Omental fat pad (tissue), 4 donors: Measurements from ENCODE around the gene NRCAM. TPM values are rescaled to one million over a fixed set of nuclear protein-coding genes. Genes with fewer than 3 reads are reported as not detected.

Experiments
- ATAC-seq: fragments of 150-250 bp; one replicate; pipeline ENCODE4 v1.9.1; 2016; ENCODE audit warnings: mild to moderate bottlenecking, moderate library complexity; ENCODE audit not compliant: low FRiP score
- DNase-seq: peaks from one replicate; pipeline ENCODE4 v3.0.0-alpha.2; 2019; ENCODE audit warnings: low spot score
- total RNA-seq, 4 donors: library from RNA; depleted of rRNA; stranded (reverse); fragments of >200 nt; gene quantifications; one replicate each; pipeline ENCODE4 v1.1.0, GENCODE V29; 2016
- TF ChIP-seq, protein P1 (sequence below), 3 donors: fragments of 450-650 bp; IDR thresholded peaks; one replicate each; pipeline ENCODE4 v1.5.1; 2016 to 2017; ENCODE audit warnings: antibody characterized with exemption in 3 of 3, mild to moderate bottlenecking in 3 of 3, moderate library complexity in 2 of 3

The NRCAM gene
- total RNA-seq, 4 donors from 2014 or later, result 1.9 to 6.5 (median 4.6) TPM

DNA sequence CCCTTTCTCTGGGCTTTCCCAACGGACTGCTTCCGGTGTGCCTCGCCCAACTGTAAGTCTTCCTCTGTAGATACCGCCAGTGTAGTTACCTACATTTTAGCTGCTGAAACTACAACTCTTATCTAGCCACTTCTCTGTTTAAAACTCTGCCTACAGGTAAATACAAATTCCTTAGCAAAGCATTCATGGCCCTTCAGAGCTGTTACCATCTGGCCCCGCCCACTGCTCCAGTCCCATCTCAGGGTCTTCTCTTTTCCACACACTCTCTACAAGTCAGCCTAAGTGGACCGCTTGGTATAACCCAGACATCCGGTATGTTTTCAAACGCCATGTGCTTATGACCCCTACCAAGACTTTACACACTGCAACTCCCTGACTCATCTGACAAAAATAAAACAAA, 285.1 kb downstream of the NRCAM start:
- TF ChIP-seq, protein P1, sequence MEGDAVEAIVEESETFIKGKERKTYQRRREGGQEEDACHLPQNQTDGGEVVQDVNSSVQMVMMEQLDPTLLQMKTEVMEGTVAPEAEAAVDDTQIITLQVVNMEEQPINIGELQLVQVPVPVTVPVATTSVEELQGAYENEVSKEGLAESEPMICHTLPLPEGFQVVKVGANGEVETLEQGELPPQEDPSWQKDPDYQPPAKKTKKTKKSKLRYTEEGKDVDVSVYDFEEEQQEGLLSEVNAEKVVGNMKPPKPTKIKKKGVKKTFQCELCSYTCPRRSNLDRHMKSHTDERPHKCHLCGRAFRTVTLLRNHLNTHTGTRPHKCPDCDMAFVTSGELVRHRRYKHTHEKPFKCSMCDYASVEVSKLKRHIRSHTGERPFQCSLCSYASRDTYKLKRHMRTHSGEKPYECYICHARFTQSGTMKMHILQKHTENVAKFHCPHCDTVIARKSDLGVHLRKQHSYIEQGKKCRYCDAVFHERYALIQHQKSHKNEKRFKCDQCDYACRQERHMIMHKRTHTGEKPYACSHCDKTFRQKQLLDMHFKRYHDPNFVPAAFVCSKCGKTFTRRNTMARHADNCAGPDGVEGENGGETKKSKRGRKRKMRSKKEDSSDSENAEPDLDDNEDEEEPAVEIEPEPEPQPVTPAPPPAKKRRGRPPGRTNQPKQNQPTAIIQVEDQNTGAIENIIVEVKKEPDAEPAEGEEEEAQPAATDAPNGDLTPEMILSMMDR (IDR thresholded peaks at IDR 0.05), result no peak
- DNase-seq, result no peak
- ATAC-seq, result no peak

DNA sequence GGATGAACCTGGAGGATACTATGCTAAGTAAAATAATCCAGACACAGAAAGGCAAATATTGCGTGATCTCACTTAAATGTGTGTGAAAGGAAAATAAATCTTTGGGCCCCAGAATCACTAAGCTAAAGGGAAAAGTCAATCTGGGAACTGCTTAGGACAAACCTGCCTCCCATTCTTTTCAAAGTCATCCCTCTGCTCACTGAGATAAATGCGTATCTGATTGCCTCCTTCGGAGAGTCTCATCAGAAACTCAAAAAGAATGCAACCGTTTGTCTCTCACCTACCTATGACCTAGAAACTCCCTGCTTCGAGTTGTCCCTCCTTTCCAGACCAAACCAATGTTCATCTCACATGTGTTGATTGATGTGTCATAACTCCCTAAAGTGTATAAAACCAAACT, 286.0 kb downstream of the NRCAM start:
- TF ChIP-seq, protein P1 (IDR thresholded peaks at IDR 0.05), result no peak
- no peak for DNase-seq
- ATAC-seq, result no peak

DNA sequence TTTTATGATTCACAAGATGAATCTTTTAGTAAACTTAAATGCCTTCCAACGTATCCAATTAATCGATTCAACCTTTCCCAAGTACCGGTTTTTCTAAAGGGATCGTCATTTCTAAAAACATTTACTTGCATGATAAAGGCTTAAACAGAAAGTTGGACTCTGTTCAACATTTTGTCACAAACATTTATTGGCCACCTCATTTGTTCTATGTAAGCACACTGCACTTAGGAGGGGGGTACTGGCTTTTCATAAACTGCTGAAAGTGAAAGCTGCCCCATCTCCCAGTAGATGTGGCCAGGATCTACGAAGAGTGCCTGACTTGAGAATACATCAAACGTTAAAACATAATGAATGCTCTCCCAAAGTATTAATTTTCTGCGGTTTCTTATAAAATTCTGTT, 288.8 kb downstream of the NRCAM start:
- TF ChIP-seq, protein P1 (IDR thresholded peaks at IDR 0.05), result no peak
- no peak for ATAC-seq
- DNase-seq, result no peak

DNA sequence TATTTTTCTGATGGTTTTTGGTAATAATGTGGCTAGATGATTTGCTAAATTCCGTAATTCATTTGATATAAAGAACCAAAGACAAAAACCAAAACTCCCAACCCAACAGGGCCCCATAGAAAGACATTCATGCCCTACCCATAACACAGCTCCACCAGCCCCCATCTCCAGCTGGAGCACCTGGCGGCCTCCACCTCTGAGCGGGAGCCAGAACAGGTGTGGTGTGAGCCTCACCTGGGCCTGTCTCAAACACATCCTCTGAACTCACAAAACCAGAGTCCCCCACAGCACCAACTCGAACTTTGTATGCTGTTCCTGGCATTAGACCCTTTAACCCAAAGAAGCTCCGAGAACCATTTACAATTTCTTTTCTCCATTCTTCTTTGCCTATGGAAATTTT, 289.5 kb downstream of the NRCAM start:
- no peak for DNase-seq
- TF ChIP-seq, protein P1 (IDR thresholded peaks at IDR 0.05), result no peak
- no peak for ATAC-seq

DNA sequence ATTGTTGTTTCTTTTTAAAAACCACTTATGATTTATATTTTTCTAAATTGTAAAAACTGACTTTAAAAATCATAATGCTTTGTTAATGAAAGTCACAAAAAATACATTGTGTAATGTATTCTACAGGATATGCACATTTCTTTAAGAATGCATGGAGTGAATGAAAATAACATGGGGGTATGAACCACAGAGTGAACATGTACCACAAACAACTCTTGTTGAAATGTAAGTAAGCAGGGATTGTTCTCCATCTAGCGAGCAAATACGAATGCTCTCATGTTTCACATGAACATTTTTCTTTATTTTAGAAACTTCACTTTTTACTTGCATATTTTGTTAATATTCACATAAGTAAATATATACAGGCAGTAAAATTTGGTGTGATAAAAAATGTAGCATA, 290.5 kb downstream of the NRCAM start:
- DNase-seq, result no peak
- TF ChIP-seq, protein P1 (IDR thresholded peaks at IDR 0.05), result no peak
- no peak for ATAC-seq

DNA sequence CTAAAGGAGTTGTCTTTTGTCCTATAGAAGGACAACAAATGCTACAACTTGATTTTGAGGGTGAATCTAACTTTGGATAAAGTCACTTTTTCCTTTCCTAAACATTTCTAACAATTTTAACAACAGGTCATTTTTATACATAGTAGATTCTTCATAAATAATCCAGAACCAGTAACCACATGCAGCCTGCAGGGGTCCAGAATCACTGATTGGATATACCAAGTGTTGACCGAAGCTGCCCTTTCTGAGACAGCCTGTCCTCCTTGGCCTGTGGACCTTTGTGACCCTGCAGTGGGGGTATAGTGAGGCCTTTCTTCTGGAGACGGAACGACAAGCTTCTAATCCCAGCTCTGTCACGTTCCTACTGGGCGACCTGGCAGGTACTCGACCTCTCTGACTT, 291.3 kb downstream of the NRCAM start:
- TF ChIP-seq, protein P1 (IDR thresholded peaks at IDR 0.05), result no peak
- ATAC-seq, result no peak
- DNase-seq, result no peak

DNA sequence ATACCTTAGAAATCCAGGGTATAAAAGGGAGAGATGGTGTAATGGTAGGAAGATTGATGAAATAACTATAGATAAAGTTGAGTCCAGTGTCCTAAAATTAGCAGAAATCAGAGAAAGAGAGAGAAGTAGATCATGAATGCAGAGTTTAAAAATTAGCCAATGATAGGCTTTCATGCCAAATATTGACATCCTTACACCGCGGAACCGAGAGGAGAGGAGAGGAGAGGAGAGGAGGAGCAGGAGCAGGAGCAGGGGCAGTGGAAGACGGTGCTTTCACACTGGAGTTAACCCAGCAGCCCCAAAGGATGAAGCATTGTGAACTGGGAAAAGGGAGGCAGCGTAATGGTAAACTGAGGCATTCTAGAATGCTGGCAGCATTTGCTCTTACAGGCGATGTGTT, 291.9 kb downstream of the NRCAM start:
- ATAC-seq (no peak), DNase-seq (no peak)
- TF ChIP-seq, protein P1 (IDR thresholded peaks at IDR 0.05), result no peak
